ENCODE measurements around the gene COX4I1. TPM values are rescaled to one million over a fixed set of nuclear protein-coding genes. Genes with fewer than 3 reads are reported as not detected.

The COX4I1 gene
- total RNA-seq, 1 experiment from 2014 or later: 618 TPM

DNA sequence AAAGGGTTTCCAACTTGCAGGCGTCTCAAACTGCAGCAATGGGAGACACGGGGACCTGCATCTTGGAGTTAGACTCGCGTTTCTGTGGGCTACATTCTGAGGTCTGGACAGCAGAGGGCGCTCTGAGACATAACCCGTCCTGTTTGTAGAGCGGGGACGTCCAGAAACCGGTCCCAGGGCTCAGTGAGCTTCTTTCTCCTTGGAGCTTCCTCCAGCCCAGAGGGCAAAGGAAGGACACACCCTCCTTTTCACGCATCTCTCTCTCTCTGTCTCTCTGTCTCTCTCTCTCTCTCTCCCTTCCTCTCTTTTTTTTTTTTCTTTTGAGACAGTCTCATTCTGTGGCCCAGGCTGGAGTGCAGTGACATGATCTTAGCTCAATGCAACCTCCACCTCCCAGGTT lies 19.8 kb downstream of the COX4I1 start:
- intact Hi-C loops (cut with micrococcal nuclease): no loop called here
- no peaks in the 10 kb centered on the region for H3K9me3 Mint-ChIP-seq (ENCODE audit: unreplicated experiment)
- no peak overlapping the region for H3K4me3 Mint-ChIP-seq (ENCODE audit: unreplicated experiment)
- ChIA-PET POLR2A (no interaction called here), CTCF (interaction anchor here (0.6 to 7.5 kb wide), 18 partner anchors 8 to 541 kb away, joined by 3 to 125 read pairs (median 4); no protein-coding TSS in a partner anchor)
- TF ChIP-seq, protein P1, sequence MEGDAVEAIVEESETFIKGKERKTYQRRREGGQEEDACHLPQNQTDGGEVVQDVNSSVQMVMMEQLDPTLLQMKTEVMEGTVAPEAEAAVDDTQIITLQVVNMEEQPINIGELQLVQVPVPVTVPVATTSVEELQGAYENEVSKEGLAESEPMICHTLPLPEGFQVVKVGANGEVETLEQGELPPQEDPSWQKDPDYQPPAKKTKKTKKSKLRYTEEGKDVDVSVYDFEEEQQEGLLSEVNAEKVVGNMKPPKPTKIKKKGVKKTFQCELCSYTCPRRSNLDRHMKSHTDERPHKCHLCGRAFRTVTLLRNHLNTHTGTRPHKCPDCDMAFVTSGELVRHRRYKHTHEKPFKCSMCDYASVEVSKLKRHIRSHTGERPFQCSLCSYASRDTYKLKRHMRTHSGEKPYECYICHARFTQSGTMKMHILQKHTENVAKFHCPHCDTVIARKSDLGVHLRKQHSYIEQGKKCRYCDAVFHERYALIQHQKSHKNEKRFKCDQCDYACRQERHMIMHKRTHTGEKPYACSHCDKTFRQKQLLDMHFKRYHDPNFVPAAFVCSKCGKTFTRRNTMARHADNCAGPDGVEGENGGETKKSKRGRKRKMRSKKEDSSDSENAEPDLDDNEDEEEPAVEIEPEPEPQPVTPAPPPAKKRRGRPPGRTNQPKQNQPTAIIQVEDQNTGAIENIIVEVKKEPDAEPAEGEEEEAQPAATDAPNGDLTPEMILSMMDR (IDR thresholded peaks at IDR 0.05; ENCODE audit: unreplicated experiment): peak; percentile 77
- peak; percentile 85 for DNase-seq (ENCODE audit: unreplicated experiment)
- no TSS peak for BruUV-seq (replicated peaks)
- H3K27me3 Mint-ChIP-seq (ENCODE audit: insufficient read depth, unreplicated experiment): peaks cover 30% of the 10 kb centered on the region
- no peak overlapping the region for H3K27ac Mint-ChIP-seq (ENCODE audit: low read depth, unreplicated experiment)
- peaks cover 6% of the 10 kb centered on the region for H3K4me1 Mint-ChIP-seq (ENCODE audit: insufficient read depth, unreplicated experiment)
- H3K36me3 Mint-ChIP-seq (ENCODE audit: insufficient read depth, unreplicated experiment): no peaks in the 10 kb centered on the region

DNA sequence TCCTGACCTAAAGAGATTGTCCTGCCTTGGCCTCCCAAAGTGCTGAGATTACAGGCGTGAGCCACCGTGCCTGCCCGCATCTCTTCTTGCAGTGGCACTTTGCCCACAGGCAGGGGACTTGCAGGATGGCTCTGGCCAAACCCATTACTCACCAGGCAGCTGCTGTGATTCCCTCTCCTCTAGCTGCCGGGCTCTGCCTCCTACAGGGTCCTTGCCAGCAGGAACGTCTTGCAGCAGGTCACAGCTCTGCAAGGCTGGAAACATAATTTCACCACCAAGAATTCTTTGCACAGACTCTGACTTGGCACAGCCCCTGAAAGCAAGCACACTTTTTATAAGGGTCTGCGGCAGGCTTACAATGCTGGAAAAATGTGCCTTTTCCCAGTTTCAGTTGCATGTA lies 20.3 kb downstream of the COX4I1 start:
- Mint-ChIP-seq H3K9me3 (ENCODE audit: unreplicated experiment) (no peaks in the 10 kb centered on the region), H3K4me1 (ENCODE audit: insufficient read depth, unreplicated experiment) (peaks cover 6% of the 10 kb centered on the region), H3K36me3 (ENCODE audit: insufficient read depth, unreplicated experiment) (no peaks in the 10 kb centered on the region), H3K4me3 (ENCODE audit: unreplicated experiment) (no peak overlapping the region), H3K27me3 (ENCODE audit: insufficient read depth, unreplicated experiment) (peaks cover 25% of the 10 kb centered on the region), H3K27ac (ENCODE audit: low read depth, unreplicated experiment) (no peak overlapping the region)
- TF ChIP-seq, protein P1 (IDR thresholded peaks at IDR 0.05; ENCODE audit: unreplicated experiment): no peak
- ChIA-PET CTCF (interaction anchor here (0.6 to 7.5 kb wide), 17 partner anchors 9 to 541 kb away, joined by 3 to 125 read pairs (median 5); no protein-coding TSS in a partner anchor), POLR2A (no interaction called here)
- intact Hi-C loops (cut with micrococcal nuclease): no loop called here
- no TSS peak for BruUV-seq (replicated peaks)
- peak; percentile 14 for DNase-seq (ENCODE audit: unreplicated experiment)

DNA sequence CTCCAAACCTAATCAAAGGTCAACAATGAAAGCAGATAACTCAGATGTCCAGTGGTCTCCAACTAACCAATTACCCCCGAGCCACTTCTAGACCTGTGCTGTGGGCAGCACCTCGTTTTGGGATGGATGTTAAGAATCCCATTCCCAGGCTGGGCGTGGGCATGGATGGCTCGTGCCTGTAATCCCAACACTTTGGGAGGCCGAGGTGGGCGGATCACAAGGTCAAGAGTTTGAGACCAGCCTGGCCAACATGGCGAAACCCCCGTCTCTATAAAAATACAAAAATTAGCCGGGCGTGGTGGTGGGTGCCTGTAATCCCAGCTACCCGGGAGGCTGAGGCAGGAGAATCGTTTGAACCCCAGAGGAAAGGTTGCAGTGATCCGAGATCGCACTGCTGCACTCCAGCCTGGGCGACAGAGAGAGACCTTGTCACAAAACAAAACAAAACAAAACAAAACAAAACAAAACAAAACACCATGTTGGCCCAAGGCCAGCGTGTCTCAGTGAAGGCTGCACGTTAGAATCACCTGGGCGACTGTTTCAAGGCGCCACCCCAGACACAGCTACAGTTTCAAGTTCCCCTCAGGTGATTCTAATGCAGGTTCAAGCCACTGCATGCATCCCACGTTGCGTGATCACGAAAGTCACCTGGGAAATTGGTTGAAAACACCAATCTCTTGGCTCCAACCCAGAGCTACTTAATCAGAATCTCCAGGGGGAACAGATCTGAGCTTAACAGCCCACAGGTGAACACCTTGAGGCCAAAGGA lies 21.3 kb downstream of the COX4I1 start:
- Mint-ChIP-seq H3K36me3 (ENCODE audit: insufficient read depth, unreplicated experiment) (no peaks in the 10 kb centered on the region), H3K9me3 (ENCODE audit: unreplicated experiment) (no peaks in the 10 kb centered on the region), H3K4me3 (ENCODE audit: unreplicated experiment) (no peak overlapping the region), H3K27ac (ENCODE audit: low read depth, unreplicated experiment) (no peak overlapping the region), H3K4me1 (ENCODE audit: insufficient read depth, unreplicated experiment) (peaks cover 6% of the 10 kb centered on the region), H3K27me3 (ENCODE audit: insufficient read depth, unreplicated experiment) (peaks cover 19% of the 10 kb centered on the region)
- CTCF ChIA-PET: interaction anchor here (0.5 to 7.5 kb wide), 58 partner anchors 8 to 787 kb away, joined by 3 to 125 read pairs (median 5); no protein-coding TSS in a partner anchor
- TF ChIP-seq, protein P1 (IDR thresholded peaks at IDR 0.05; ENCODE audit: unreplicated experiment): no peak
- POLR2A ChIA-PET: interaction anchor here (0.5 to 1.3 kb wide), 5 partner anchors 20 to 697 kb away, joined by 3 to 4 read pairs (median 3); no protein-coding TSS in a partner anchor
- no TSS peak for BruUV-seq (replicated peaks)
- intact Hi-C loops (cut with micrococcal nuclease): loop anchor here (1.0 kb wide), 2 partner anchors 196 to 700 kb away; no protein-coding TSS in a partner anchor
- DNase-seq (ENCODE audit: unreplicated experiment): no peak

DNA sequence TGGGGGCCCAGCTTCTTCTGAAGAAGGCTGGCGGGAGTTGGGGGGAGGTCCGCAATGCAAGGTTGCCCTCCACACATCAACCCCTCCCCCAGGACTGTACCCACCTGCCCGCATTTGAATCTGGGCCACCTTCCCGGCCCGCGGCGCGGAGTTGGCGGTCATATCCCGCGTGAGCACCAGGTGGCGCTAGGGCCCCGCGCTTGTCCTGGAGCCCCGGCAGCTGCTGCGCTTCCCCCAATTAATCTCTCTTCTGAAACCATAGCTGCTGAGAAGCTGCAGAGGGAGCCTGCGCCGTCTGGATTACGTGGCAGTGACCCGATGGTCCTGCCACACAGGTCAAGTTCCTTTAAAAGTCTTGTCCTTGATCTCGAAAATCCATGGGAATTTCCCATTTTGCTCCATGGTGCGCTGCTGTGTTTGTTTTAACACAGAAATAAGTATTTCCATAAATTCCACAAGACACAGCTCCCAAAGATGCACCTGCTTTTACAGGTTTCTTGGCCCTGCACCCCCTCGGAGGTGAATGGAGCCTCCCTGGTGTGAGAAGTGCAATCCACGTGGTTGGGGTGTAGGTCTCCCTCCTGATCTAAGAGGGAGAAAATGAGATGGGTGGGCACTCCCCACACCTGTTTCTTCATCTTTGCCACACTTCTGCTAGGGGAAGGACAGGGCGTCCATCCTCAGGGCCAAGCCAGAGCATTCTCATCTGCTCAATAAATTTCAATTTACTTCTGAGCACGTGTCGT lies 22.1 kb downstream of the COX4I1 start:
- H3K27ac Mint-ChIP-seq (ENCODE audit: low read depth, unreplicated experiment): no peak overlapping the region
- H3K4me3 Mint-ChIP-seq (ENCODE audit: unreplicated experiment): no peak overlapping the region
- no TSS peak for BruUV-seq (replicated peaks)
- TF ChIP-seq, protein P1 (IDR thresholded peaks at IDR 0.05; ENCODE audit: unreplicated experiment): peak; percentile 96
- H3K36me3 Mint-ChIP-seq (ENCODE audit: insufficient read depth, unreplicated experiment): no peaks in the 10 kb centered on the region
- peaks cover 6% of the 10 kb centered on the region for H3K4me1 Mint-ChIP-seq (ENCODE audit: insufficient read depth, unreplicated experiment)
- H3K9me3 Mint-ChIP-seq (ENCODE audit: unreplicated experiment): no peaks in the 10 kb centered on the region
- peak; percentile 68 for DNase-seq (ENCODE audit: unreplicated experiment)
- ChIA-PET POLR2A (interaction anchor here (0.5 to 1.3 kb wide), 5 partner anchors 21 to 696 kb away, joined by 3 to 4 read pairs (median 3); no protein-coding TSS in a partner anchor), CTCF (interaction anchor here (0.5 to 7.5 kb wide), 62 partner anchors 9 to 699 kb away, joined by 3 to 125 read pairs (median 5); no protein-coding TSS in a partner anchor)
- intact Hi-C loops (cut with micrococcal nuclease): loop anchor here (1.0 kb wide), 2 partner anchors 195 to 699 kb away; no protein-coding TSS in a partner anchor
- H3K27me3 Mint-ChIP-seq (ENCODE audit: insufficient read depth, unreplicated experiment): peaks cover 27% of the 10 kb centered on the region

Measured in MCF 10A (cell line).